PFSK-1 (cell line): ENCODE data around the gene PKIB.

ENCODE experiments used
- FOXP2 ChIP-seq: optimal IDR thresholded peaks from 2 replicates; pipeline ENCODE3; 2011; ENCODE audit warnings: borderline replicate concordance, control low read depth, inconsistent platforms; ENCODE audit not compliant: insufficient read depth; ENCODE audit errors: extremely low read length, extremely low read depth
- POLR2AphosphoS5 ChIP-seq: IDR thresholded peaks from 2 replicates; pipeline ENCODE4 v1.6.1; 2012; ENCODE audit warnings: low read depth, mild to moderate bottlenecking, control low read depth, low read length, moderate library complexity
- REST ChIP-seq, 2 experiments: IDR thresholded peaks; 2 replicates each; pipeline versions ENCODE4 v1.6.1 to v1.8.0; 2011 to 2012; ENCODE audit warnings: low read depth in 2 of 2, low read length in 2 of 2, control low read depth in 1 of 2, inconsistent platforms in 1 of 2, mild to moderate bottlenecking in 1 of 2, moderate library complexity in 1 of 2; ENCODE audit not compliant: insufficient read depth in 1 of 2
- SIN3A ChIP-seq: IDR thresholded peaks from 2 replicates; pipeline ENCODE4 v1.6.1; 2012; ENCODE audit warnings: mild to moderate bottlenecking, low read length, moderate library complexity, borderline replicate concordance; ENCODE audit not compliant: insufficient read depth
- TAF1 ChIP-seq: IDR thresholded peaks from 2 replicates; pipeline ENCODE4 v1.6.1; 2012; ENCODE audit warnings: low read length, control low read depth, borderline replicate concordance; ENCODE audit not compliant: insufficient read depth

The PKIB gene

GRCh38 chr6:122660296-122660695 is 50.1 kb downstream of the PKIB start:
- TF ChIP-seq POLR2AphosphoS5 (no peak), TAF1 (no peak), SIN3A (no peak), REST (IDR thresholded peaks at IDR 0.05; ENCODE audit: insufficient read depth in 1 of 2, low read depth in 2 of 2, low read length in 2 of 2) (no peak), FOXP2 (no peak)

GRCh38 chr6:122663981-122664380 is 53.8 kb downstream of the PKIB start:
- TF ChIP-seq REST (IDR thresholded peaks at IDR 0.05; ENCODE audit: insufficient read depth in 1 of 2, low read depth in 2 of 2, low read length in 2 of 2) (no peak), POLR2AphosphoS5 (no peak), FOXP2 (no peak)

GRCh38 chr6:122665929-122666328 is 55.7 kb downstream of the PKIB start:
- TF ChIP-seq REST (IDR thresholded peaks at IDR 0.05; ENCODE audit: insufficient read depth in 1 of 2, low read depth in 2 of 2, low read length in 2 of 2): no peak
- TF ChIP-seq POLR2AphosphoS5: no peak
- TF ChIP-seq SIN3A: no peak
- no peak for TF ChIP-seq TAF1
- no peak for TF ChIP-seq FOXP2

GRCh38 chr6:122666418-122666817 is 56.2 kb downstream of the PKIB start:
- no peak for TF ChIP-seq TAF1
- TF ChIP-seq REST (IDR thresholded peaks at IDR 0.05; ENCODE audit: insufficient read depth in 1 of 2, low read depth in 2 of 2, low read length in 2 of 2): no peak
- no peak for TF ChIP-seq POLR2AphosphoS5
- TF ChIP-seq SIN3A: no peak
- no peak for TF ChIP-seq FOXP2

- TF ChIP-seq FOXP2 (no peak), TAF1 (no peak), REST (IDR thresholded peaks at IDR 0.05; ENCODE audit: insufficient read depth in 1 of 2, low read depth in 2 of 2, low read length in 2 of 2) (no peak), POLR2AphosphoS5 (no peak), SIN3A (no peak)
These were observed 59.2 kb downstream of the PKIB start for GRCh38 chr6:122669418-122669817.
